Tibial nerve (tissue), 4 donors: ENCODE results near the gene SERPINB11.

ENCODE experiments used
- CTCF ChIP-seq, 5 experiments: fragments of 200-600 bp in 3 of 5; fragments of 450-650 bp in 2 of 5; sonication (generic) in 3 of 5; IDR thresholded peaks; one replicate each; pipeline ENCODE4 v1.5.1; 2016 to 2019; ENCODE audit warnings: antibody characterized with exemption in 5 of 5, mild to moderate bottlenecking in 3 of 5, moderate library complexity in 2 of 5
- EP300 ChIP-seq, 2 donors: sonication (generic); formaldehyde crosslinking; IDR thresholded peaks; one replicate each; pipeline ENCODE4 v1.6.1; 2017; ENCODE audit warnings: antibody characterized with exemption in 2 of 2, mild to moderate bottlenecking in 1 of 2

DNA sequence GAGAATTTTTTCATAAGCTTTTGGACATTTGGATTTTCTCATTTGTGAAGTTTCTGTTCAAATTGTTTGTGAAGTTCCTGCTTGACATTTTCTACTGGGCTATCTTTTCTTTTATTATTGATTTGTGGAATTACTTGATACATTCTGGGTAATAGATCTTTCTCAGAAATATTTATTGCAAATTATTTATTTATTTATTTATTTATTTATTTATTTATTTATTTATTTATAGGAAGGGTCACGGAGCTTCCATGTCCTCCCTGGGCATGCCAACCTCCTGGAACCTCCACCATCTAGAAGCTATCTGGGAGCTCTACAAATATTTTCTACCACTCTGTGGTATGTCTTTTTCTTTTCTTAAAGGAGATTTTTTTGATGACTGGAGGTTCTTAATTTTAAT, 46.7 kb downstream of the SERPINB11 start:
- TF ChIP-seq CTCF (IDR thresholded peaks at IDR 0.05), result no peak
- no peak for TF ChIP-seq EP300 (IDR thresholded peaks at IDR 0.05)
